Measurements from ENCODE around the gene TBX18.

- TF ChIP-seq CTCF (IDR thresholded peaks at IDR 0.05 in 8 of 11, conservative IDR thresholded peaks at IDR 0.05 in 3 of 11) (no peak), POLR2A (IDR thresholded peaks at IDR 0.05) (no peak), POLR2AphosphoS5 (IDR thresholded peaks at IDR 0.05) (no peak)
Measured at GRCh38 chr6:84709121-84709520, 55.3 kb downstream of the TBX18 start.
